ENCODE data around the gene PRKCG.
"Not testable (repeated sequence)": the region's sequence is repeated elsewhere in the genome, so short reads cannot be mapped to it uniquely, and the experiment has no call there.

PRKCG gene

DNA sequence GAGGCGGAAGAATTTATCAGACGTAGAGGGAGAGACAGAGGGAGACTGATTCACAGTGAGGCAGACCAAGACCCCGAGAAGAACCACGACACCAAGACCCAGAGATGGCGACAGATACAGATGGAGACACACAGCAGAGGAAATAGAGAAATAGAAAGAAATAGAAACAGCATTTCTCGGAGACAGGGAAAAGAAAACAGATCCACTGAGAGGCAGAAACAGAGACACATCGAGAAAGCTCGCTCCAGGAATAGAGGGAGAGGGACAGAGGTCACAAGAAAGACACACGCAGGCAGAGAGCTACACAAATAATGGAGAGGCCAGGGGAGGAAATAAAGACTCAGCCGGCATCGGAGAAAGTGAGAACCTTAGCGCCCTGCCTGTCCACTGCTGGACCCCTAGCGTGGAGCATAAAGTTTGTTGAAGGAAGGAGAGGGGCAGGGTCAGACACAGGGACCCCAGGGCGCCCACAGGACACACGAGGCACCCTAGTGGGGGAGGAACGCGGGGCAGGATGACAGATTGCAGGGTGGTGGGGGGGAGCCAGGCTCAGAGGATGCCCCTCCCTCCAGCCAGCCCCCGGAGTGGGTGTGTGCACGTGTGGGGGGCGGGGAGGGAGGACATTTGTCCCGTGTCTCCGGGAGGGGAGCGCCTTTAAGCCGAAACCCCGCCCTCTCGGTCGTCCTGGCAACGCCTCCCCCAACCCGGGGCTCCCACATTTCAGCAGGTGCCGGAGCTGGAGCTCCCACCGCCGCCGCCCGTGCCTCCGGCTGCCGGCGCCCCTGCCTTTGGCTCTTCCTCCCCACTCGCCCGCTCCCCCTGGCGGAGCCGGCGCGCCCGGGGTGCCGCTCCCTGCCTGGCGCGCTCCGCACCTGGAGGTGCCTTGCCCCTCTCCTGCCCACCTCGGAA is at the start of gene PRKCG:
TSS of gene PRKCG (plus strand) at position 716 of the 909 bp plus-strand sequence. CDS start 298 bp downstream, outside the sequence.
- DNase-seq (ENCODE audit: low spot score), result no peak

GRCh38 chr19:53832861-53833260 is 49.1 kb upstream of the PRKCG start:
- DNase-seq (ENCODE audit: low spot score), result not testable (repeated sequence)

GRCh38 chr19:53838446-53838845 is 43.6 kb upstream of the PRKCG start:
- DNase-seq (ENCODE audit: low spot score), result not testable (repeated sequence)

DNA sequence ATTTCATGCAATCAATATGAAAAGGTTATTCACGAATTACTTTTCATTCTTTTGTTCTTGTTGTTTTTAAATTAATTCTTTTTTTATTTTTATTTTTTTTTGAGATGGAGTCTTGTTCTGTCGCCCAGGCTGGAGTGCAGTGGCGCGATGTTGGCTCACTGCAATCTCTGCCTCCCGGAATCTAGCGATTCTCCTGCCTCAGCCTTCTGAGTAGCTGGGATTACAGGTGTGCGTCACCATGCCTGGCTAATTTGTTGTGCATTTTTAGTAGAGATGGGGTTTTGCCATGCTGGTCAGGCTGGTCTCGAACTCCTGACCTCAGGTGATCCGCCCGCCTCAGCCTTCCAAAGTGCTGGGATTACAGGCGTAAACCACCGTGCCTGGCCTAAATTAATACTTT is 41.8 kb upstream of the PRKCG start:
- not testable (repeated sequence) for DNase-seq (ENCODE audit: low spot score)

- DNase-seq (ENCODE audit: low spot score), result not testable (repeated sequence)
Observed at GRCh38 chr19:53840914-53841313, 41.1 kb upstream of the PRKCG start.

- no peak for DNase-seq (ENCODE audit: low spot score)
Observed at GRCh38 chr19:53844849-53845246, 37.1 kb upstream of the PRKCG start.

- no peak for DNase-seq (ENCODE audit: low spot score)
Observed at GRCh38 chr19:53847555-53847954, 34.4 kb upstream of the PRKCG start.

- peak; percentile 85 for DNase-seq (ENCODE audit: low spot score)
Observed at GRCh38 chr19:53849237-53849676, 32.7 kb upstream of the PRKCG start.

GRCh38 chr19:53853707-53854106 is 28.3 kb upstream of the PRKCG start:
- no peak for DNase-seq (ENCODE audit: low spot score)

GRCh38 chr19:53864308-53864836 is 17.6 kb upstream of the PRKCG start:
- DNase-seq (ENCODE audit: low spot score), result no peak

GRCh38 chr19:53865523-53865917 is 16.5 kb upstream of the PRKCG start:
- no peak for DNase-seq (ENCODE audit: low spot score)

- no peak for DNase-seq (ENCODE audit: low spot score)
Observed at GRCh38 chr19:53865918-53866864, 15.8 kb upstream of the PRKCG start.

DNA sequence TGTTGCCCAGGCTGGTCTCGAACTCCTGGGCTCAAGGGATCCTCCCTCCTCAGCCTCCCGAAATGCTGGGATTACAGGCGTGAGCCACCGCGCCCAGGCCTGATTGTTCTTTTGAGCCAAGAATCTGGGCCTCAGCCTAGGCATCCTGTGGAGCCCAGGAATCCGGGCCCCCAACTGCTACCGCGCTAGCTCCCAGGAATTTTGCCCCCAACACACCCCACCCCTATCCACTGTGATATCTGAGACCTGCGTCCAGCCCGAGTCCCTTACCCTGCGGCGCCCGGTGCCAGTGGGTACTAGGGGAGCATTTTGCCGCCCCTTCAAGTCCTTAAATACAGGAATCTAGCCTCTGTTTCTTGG is 15.2 kb upstream of the PRKCG start:
- no peak for DNase-seq (ENCODE audit: low spot score)

DNA sequence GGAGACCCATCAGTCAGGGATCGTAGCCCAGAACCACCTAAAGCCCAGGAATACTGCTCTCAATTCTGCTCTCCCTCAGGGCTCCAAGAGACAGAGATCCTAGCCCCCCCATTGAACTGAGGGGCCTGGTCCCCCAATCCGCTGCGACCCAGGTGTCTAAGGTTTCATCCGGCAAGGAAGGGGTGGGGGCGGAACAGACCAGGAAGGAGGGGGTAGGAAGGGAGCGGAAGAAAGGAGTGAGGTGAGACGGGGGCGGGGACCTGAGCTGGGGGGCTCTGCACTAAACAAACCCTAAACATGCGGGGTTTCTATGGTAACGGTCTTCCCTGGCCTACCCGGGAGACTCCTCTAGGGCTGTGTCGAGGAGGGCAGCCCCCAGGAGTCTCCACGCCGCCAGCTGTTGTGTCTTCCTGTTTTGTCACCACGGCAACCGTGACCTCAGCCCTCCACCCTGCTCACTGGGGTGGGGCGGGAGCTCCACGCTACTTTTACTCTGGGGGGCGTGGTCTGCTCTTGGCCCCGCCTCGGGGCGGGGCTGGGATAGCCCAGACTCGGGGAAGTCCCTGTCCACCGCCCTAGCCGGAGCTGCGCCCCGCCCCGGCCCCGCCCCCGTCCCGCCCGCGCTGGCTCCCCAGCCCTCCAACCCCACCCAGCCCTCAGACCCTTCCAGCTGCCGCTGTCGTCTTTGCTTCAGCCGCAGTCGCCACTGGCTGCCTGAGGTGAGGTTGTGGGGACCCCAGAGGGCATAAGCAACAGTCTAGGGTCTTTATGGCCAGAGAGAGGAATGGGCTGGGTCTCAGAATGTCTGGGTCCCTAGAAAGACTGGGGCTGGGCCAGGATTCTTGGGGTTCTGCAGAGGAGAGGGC is 14.5 kb upstream of the PRKCG start, which contains the start of gene MYADM:
TSS of gene MYADM (plus strand) at position 659 of the 866 bp plus-strand sequence. CDS start 5,647 bp downstream, outside the sequence.
- DNase-seq (ENCODE audit: low spot score), result peak; percentile 99

- DNase-seq (ENCODE audit: low spot score), result no peak
Observed at GRCh38 chr19:53868091-53868891, 13.7 kb upstream of the PRKCG start.

DNA sequence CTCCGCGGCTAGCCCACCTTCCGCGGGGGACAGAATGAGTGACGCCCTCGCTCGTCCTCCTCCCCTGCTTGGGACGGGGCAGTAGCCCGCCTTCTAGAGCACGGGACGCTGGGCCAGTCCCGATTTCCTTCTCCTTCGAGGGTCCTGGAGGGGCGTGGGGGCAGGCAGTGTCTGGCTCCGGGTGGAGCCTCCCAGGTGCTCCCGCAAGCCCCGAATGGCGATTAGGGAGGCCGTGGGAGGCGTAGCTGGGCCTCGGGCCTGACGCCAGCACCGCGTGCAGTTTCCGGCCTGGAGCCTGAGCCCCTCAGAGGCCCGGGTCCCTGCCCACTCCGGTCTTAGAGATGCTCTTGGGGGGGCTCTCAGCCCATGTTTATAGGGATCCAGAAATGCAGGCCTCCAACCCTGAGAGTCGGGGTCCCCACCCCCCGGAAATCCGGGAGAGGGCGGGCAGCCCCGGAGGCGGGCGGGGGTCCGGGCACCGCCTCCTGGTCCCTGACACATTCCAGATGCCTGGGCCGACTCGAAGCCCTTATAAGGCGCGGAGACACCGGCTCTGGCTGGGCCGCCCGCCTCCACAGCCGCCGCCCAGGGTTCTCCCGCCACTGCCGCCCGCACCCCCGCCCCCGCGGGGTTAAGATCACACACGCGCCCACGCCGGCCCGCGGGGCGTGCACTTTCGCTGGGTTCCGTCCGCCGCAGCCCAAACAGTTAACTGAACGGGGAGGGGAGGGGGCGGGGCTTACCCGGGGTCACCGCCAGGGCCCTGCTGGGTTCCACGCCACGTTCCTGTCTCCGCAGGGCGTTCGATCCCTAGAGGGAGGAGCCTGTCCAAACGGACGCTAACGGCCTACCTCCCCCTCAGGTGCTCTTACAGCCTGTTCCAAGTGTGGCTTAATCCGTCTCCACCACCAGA is 12.8 kb upstream of the PRKCG start:
- peak; percentile 86 for DNase-seq (ENCODE audit: low spot score)

DNA sequence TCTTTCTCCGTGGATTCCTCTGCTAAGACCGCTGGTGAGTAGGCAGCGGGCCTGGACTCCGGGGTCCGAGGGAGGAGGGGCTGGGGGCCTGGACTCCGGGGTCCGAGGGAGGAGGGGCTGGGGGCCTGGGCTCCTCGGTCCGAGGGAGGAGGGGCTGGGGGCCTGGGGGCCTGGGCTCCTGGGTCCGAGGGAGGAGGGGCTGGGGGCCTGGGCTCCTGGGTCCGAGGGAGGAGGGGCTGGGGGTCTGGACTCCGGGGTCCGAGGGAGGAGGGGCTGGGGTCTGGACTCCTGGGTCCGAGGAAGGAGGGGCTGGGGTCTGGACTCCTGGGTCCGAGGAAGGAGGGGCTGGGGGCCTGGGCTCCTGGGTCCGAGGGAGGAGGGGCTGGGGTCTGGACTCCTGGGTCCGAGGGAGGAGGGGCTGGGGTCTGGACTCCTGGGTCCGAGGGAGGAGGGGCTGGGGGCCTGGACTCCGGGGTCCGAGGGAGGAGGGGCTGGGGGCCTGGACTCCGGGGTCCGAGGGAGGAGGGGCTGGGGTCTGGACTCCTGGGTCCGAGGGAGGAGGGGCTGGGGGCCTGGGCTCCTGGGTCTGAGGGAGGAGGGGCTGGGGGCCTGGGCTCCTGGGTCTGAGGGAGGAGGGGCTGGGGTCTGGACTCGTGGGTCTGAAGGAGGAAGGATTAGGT is 12.1 kb upstream of the PRKCG start:
- DNase-seq (ENCODE audit: low spot score), result not testable (repeated sequence)

DNA sequence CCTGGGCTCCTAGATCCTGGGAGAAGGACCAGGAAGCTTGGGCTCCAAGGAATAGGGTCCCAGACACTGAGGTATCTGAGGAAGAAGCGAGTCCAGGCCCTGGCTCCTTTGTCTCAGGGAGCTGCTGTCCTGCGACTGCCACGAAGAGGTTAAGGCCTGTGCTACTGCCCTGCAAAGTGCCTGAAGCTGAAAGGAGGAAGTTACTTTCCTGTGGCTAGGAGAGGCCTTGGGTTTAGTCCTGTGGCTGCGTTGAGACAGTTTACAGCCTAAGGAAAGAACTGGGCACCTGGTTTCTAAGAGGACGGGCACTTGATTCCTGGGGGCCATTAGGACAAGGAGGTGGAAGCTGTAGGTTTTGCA is 11.5 kb upstream of the PRKCG start:
- no peak for DNase-seq (ENCODE audit: low spot score)

GRCh38 chr19:53871454-53871853 is 10.5 kb upstream of the PRKCG start:
- no peak for DNase-seq (ENCODE audit: low spot score)

Data from kidney capillary endothelial cell (primary cell).